GM18870 (cell line): ENCODE data around the gene LIMD2.

Experiments used
- ATAC-seq: cut with Tn5 transposase; IDR thresholded peaks from one replicate; pipeline ENCODE4 v1.9.1; 2021; ENCODE audit warnings: moderate library complexity; ENCODE audit not compliant: unreplicated experiment

LIMD2 gene

GRCh38 chr17:63701868-63702720, 2.2 kb upstream of the LIMD2 start:
- ATAC-seq = no peak

- no peak for ATAC-seq
Observed at GRCh38 chr17:63701456-63701820, 1.5 kb upstream of the LIMD2 start.

- ATAC-seq = no peak
Observed at GRCh38 chr17:63700528-63701455, 867 bp upstream of the LIMD2 start.

- no peak for ATAC-seq
Observed at GRCh38 chr17:63698886-63699637, 863 bp downstream of the LIMD2 start.

- no peak for ATAC-seq
Observed at GRCh38 chr17:63698381-63698885, 1.5 kb downstream of the LIMD2 start.

- peak; percentile 40 for ATAC-seq
Observed at GRCh38 chr17:63697341-63698286, 2.3 kb downstream of the LIMD2 start.

- ATAC-seq = no peak
Observed at GRCh38 chr17:63696381-63696961, 3.5 kb downstream of the LIMD2 start.

GRCh38 chr17:63695889-63696288, 4.0 kb downstream of the LIMD2 start:
- ATAC-seq = no peak

- ATAC-seq = no peak
Observed at GRCh38 chr17:63694950-63695773, 4.8 kb downstream of the LIMD2 start.

- no peak for ATAC-seq
Observed at GRCh38 chr17:63694229-63694949, 5.5 kb downstream of the LIMD2 start.

GRCh38 chr17:63693411-63694113, 6.4 kb downstream of the LIMD2 start:
- ATAC-seq = no peak

GRCh38 chr17:63692195-63692816, 7.6 kb downstream of the LIMD2 start:
- no peak for ATAC-seq

- ATAC-seq = no peak
Observed at GRCh38 chr17:63689479-63689878, 10.4 kb downstream of the LIMD2 start.

- no peak for ATAC-seq
Observed at GRCh38 chr17:63688396-63689020, 11.4 kb downstream of the LIMD2 start.

- ATAC-seq = no peak
Observed at GRCh38 chr17:63686138-63686685, 13.7 kb downstream of the LIMD2 start.

- ATAC-seq = no peak
Observed at GRCh38 chr17:63685578-63685977, 14.3 kb downstream of the LIMD2 start.
